Measurements from ENCODE around the gene UBTF. TPM values are rescaled to one million over a fixed set of nuclear protein-coding genes. Genes with fewer than 3 reads are reported as not detected.
"Not testable (repeated sequence)": the region's sequence is repeated elsewhere in the genome, so short reads cannot be mapped to it uniquely, and the experiment has no call there.

The UBTF gene
- polyA plus RNA-seq, 6 donors from 2014 or later = 20.2 to 77.3 (median 43.0) TPM

DNA sequence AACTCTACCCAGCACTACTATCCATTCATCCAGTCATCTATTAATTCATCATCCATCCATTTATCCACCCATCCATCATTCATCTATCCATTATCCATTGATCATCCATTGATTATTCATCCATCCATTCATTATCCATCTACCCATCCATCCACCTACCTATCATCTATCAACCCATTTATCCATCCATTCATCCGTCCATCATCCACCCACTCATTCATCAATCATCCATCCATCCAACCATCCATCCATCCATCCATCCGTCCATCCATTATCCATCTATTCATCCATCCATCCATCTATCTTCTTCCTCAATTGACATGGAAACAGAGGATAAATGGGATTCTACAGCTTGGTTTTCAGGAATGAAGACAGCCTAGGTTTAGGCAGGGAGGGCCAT is 36.4 kb upstream of the UBTF start:
- Mint-ChIP-seq H3K36me3 (no peaks in the 10 kb centered on the region), H3K27me3 (peaks cover 0 to 22% (median 17%) of the 10 kb centered on the region in 3 donors), H3K27ac (no peak overlapping the region), H3K9me3 (peaks cover 0 to 5% (median 0%) of the 10 kb centered on the region in 7 donors), H3K4me3 (no peak overlapping the region), H3K4me1 (peaks cover 0 to 4% (median under 1%) of the 10 kb centered on the region in 3 donors)
- no peak for DNase-seq
- no peak for ATAC-seq (ENCODE audit: low read depth in 2 of 2)

DNA sequence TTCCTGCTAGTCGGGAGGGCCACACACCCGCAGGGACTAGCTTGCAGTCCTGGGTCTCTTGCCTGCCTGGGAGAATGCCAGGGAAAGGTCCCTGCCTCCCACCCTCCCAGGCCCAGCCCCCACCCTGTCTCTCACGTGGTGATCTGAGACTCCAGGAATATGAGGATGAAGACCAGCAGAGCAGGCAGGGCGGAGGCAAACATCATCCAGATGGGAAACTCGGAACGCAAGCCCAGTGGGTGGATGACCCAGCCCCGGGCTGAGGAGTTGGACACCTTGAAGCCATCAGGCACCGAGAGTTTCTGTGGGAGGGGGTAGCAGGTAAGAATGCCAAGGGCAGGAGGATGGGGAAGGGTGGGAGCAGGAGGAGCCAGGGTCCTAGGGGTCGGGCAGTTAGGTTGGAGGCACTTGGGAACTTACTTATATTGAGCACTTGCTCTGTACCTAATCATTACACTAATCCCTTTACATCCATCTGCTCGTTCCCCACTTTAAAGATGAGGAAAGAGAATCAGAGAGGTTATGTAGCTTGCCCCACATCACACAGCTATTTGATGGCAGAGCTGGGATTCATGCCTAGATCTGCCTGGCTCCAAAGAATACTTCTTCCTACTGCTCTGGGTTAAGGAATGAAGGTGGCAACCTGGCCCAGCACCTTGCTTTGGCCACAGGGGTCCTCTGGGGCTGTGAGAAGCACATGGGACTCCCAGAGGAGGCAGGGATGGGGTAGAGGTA is 35.1 kb upstream of the UBTF start:
- H3K4me3 Mint-ChIP-seq = no peak overlapping the region
- no peak overlapping the region for H3K27ac Mint-ChIP-seq
- no peaks in the 10 kb centered on the region for H3K36me3 Mint-ChIP-seq
- DNase-seq (no peak), ATAC-seq (ENCODE audit: low read depth in 2 of 2) (no peak)
- peaks cover 0 to 5% (median 0%) of the 10 kb centered on the region in 7 donors for H3K9me3 Mint-ChIP-seq
- peaks cover 0 to 22% (median 17%) of the 10 kb centered on the region in 3 donors for H3K27me3 Mint-ChIP-seq
- peaks cover 4 to 10% (median 10%) of the 10 kb centered on the region in 3 donors for H3K4me1 Mint-ChIP-seq

DNA sequence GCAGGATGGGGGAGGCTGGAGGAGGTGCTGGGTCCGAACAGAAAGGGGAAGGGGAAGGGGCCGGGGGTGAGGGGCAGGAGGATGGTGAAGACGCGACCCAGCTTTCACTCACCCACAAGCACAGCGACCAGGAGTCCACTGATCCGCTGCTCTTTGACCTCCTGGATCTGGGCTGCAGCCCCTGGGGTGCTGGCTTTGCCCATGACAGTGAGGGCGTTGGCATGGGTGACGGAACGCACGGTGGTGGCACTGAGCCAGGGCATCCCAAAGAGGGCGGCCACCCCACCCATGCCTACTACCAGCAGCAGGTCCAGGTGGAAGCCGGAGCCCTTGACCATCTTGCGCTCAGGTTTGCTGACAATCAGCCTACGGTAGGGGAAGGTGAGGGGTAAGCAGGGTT is 33.5 kb upstream of the UBTF start:
- ATAC-seq (ENCODE audit: low read depth in 2 of 2) (no peak), DNase-seq (no peak)
- peaks cover 8 to 25% (median 10%) of the 10 kb centered on the region in 3 donors for H3K4me1 Mint-ChIP-seq
- no peak overlapping the region for H3K4me3 Mint-ChIP-seq
- H3K9me3 Mint-ChIP-seq = peaks cover 0 to 5% (median 0%) of the 10 kb centered on the region in 7 donors
- no peak overlapping the region for H3K27ac Mint-ChIP-seq
- H3K36me3 Mint-ChIP-seq = no peaks in the 10 kb centered on the region
- peaks cover 0 to 22% (median 17%) of the 10 kb centered on the region in 3 donors for H3K27me3 Mint-ChIP-seq

DNA sequence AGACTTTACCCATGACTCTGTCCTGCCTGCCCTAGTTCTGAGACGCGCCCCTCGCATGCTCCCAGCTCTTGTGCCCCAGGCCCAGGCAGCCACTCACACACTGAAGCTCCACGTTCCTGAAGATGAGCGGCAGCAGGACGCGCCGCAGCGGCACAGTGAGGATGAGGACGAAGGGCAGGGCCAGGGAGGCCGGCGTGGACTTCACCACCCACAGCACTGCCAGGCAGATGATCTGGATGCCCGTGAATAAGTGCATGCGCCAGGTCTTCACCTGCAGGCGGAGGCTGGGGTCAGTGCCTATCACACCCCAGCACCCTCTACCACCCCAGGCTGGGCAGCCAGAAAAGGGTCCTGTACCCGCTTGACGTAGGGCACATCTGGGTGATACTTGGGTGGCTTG is 31.6 kb upstream of the UBTF start:
- ATAC-seq (ENCODE audit: low read depth in 2 of 2) = no peak
- H3K27ac Mint-ChIP-seq = peak overlapping the region in 1 of 6 donors; percentile 75
- H3K9me3 Mint-ChIP-seq = peaks cover 0 to 4% (median 0%) of the 10 kb centered on the region in 7 donors
- peaks cover 0 to 19% (median 12%) of the 10 kb centered on the region in 3 donors for H3K27me3 Mint-ChIP-seq
- no peak overlapping the region for H3K4me3 Mint-ChIP-seq
- DNase-seq = no peak
- H3K4me1 Mint-ChIP-seq = peaks cover 23 to 44% (median 26%) of the 10 kb centered on the region in 3 donors
- H3K36me3 Mint-ChIP-seq = no peaks in the 10 kb centered on the region

DNA sequence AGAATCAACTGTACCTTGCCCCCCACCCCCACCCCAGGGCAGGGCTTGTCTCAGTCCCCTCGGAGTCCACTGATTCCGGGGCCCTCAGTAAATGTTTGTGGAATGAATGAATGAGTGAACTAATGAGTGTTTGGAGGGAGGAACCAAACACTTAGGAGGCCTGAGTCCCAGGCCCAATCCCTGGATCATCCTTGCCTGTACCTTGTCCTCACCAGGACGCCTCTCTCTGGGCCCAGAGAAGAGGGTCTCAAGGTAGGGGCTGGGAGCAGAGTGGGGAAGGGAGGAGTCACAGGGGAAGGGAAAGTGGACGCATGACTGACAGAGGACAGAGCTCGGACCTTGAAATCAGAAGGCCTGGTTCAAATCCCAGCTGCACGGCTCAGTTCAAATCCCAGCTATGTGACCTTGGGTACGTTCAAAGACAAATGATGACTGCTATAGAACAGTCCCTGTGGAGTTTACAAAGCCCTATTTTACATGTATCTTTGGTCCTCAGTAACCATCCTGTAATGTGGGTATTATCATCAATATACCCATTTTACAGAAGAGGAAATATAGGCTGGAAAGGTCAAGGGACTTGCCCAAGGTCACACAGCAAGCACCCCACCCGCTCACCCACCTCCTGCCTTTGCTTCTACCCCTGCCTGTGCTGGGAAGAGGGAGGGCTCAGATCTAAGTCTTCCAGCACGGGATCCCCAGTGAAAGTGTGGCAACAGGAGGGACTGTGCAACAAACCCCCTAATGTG is 30.2 kb upstream of the UBTF start:
- Mint-ChIP-seq H3K9me3 (peaks cover 0 to 7% (median 0%) of the 10 kb centered on the region in 7 donors), H3K4me3 (no peak overlapping the region), H3K4me1 (peaks cover 23 to 57% (median 28%) of the 10 kb centered on the region in 3 donors), H3K27me3 (peaks cover 0 to 5% (median 0%) of the 10 kb centered on the region in 3 donors), H3K27ac (peak overlapping the region in 1 of 6 donors; percentile 69), H3K36me3 (no peaks in the 10 kb centered on the region)
- ATAC-seq (ENCODE audit: low read depth in 2 of 2) (no peak), DNase-seq (no peak)

DNA sequence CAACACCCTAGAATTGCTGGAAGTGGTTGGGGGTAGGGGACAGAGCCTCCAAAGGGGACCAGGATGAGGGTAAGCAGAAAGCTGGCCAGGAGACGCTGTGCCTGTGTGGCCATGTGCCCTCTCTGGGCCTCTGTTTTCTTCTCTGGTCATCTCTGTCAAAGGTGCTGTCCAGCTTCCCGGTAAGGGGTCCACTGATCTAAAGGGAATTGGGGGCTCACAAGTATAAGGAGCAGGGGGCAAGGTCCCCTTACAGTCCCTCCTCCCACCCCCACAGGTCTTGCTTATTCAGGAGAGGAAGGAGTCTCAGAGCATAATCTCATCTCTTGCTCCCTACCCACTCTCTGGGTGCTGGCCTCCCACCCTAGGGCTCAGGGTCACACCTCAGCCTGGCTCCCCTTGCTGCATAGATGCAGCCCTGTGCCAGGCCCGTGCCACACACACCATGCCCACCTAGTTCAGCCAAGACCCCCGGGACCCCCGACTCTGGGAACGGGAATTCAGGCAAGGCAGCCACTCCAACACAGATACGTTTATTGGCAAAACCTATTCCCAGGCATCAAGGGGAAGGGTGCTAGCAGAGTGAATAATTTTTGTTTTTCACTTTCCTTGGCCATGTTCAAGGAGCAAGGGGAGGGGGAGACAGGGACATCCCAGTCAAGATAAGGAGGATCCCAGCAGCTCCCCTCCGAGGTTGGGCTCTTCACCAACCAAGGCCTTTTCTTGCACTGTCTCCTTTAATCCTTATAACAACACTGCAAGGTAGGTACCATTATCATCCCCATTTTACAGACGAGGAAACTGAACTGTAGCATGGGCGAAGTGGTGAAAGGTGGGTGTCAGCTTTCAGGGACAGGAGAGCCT is 28.6 kb upstream of the UBTF start:
- ATAC-seq (ENCODE audit: low read depth in 2 of 2) = no peak
- H3K4me3 Mint-ChIP-seq = peak overlapping the region in 2 of 8 donors; percentile 49 to 69
- peak overlapping the region in 3 of 6 donors; percentile 34 to 51 (median 49) for H3K27ac Mint-ChIP-seq
- no peak for DNase-seq
- peaks cover 0 to 7% (median 0%) of the 10 kb centered on the region in 7 donors for H3K9me3 Mint-ChIP-seq
- H3K4me1 Mint-ChIP-seq = peaks cover 28 to 68% (median 30%) of the 10 kb centered on the region in 3 donors
- no peaks in the 10 kb centered on the region for H3K27me3 Mint-ChIP-seq
- H3K36me3 Mint-ChIP-seq = no peaks in the 10 kb centered on the region

DNA sequence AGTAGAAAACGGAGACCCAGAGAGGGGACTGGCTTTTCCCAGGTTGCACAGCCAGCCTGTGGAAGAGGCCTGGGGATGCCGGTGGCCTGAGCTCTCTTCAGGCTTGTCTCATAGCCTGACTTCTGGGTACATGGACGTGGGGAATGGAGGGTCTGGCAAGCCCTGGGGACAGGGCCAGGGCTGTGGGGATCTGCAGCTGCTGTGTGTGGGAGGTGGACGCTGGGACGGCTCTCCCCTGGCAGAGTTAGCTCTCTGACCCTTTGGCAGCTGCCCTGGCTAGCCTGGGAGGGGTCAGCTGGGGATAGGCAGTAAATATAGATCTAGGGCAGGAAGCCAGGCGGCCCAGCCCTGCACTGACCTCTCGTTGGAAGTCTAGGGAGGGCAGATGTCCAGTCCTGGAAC is 28.0 kb upstream of the UBTF start:
- Mint-ChIP-seq H3K4me3 (peak overlapping the region in 1 of 8 donors; percentile 69), H3K4me1 (peaks cover 31 to 74% (median 37%) of the 10 kb centered on the region in 3 donors), H3K9me3 (peaks cover 0 to 7% (median 0%) of the 10 kb centered on the region in 7 donors)

DNA sequence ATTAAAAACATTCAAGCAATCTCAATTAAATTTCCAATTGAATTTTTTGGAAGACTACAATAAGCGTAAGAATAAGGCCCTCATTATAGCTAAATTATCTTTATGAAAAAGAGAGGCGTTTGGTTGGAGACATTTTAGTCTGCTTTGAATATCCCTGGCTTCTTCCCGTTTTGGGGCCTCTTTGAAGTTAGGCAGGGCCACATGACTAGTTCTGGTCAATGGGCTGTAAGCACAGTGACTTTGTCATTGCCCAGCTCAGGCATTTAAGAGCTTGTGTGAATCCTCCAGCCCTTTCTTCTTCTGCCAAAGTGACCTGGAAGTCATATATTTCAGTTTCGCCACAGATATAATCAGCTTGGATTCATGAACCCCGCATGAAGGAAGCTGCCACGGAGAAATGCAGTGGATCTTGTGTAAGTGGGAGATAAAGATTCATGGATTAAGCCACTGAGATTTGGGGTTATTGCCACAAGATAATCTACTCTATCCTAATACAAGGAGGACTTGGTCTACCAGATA is 21.7 kb upstream of the UBTF start:
- Mint-ChIP-seq H3K36me3 (no peaks in the 10 kb centered on the region), H3K27ac (peak overlapping the region in 2 of 6 donors; percentile 61 to 66), H3K4me3 (no peak overlapping the region), H3K9me3 (peaks cover 0 to 7% (median 0%) of the 10 kb centered on the region in 7 donors), H3K27me3 (peaks cover 0 to 8% (median 0%) of the 10 kb centered on the region in 3 donors), H3K4me1 (peaks cover 12 to 43% (median 12%) of the 10 kb centered on the region in 3 donors)
- ATAC-seq (ENCODE audit: low read depth in 2 of 2) (no peak), DNase-seq (no peak)

More for the DNA sequence above, 28.0 kb upstream of the UBTF start:
- H3K27ac Mint-ChIP-seq = peak overlapping the region in 3 of 6 donors; percentile 53 to 87 (median 80)
- ATAC-seq (ENCODE audit: low read depth in 2 of 2) (no peak), DNase-seq (no peak)
- H3K36me3 Mint-ChIP-seq = no peaks in the 10 kb centered on the region
- H3K27me3 Mint-ChIP-seq = no peaks in the 10 kb centered on the region

DNA sequence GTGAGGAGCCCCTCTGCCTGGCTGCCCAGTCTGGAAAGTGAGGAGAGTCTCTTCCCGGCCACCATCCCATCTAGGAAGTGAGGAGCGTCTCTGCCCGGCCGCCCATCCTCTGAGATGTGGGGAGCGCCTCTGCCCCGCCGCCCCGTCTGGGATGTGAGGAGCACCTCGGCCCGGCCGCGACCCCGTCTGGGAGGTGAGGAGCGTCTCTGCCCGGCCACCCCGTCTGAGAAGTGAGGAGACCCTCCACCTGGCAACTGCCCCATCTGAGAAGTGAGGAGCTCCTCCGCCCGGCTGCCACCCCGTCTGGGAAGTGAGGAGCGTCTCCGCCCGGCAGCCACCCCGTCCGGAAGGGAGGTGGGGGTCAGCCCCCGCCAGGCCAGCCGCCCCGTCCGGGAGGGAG is 18.4 kb upstream of the UBTF start:
- H3K27ac Mint-ChIP-seq; H3K9me3 Mint-ChIP-seq; ATAC-seq (ENCODE audit: low read depth in 2 of 2); H3K36me3 Mint-ChIP-seq; H3K4me3 Mint-ChIP-seq; DNase-seq: not testable (repeated sequence)
- H3K4me1 Mint-ChIP-seq = peaks cover under 1 to 16% (median 4%) of the 10 kb centered on the region in 3 donors
- peaks cover 0 to 20% (median 0%) of the 10 kb centered on the region in 3 donors for H3K27me3 Mint-ChIP-seq

DNA sequence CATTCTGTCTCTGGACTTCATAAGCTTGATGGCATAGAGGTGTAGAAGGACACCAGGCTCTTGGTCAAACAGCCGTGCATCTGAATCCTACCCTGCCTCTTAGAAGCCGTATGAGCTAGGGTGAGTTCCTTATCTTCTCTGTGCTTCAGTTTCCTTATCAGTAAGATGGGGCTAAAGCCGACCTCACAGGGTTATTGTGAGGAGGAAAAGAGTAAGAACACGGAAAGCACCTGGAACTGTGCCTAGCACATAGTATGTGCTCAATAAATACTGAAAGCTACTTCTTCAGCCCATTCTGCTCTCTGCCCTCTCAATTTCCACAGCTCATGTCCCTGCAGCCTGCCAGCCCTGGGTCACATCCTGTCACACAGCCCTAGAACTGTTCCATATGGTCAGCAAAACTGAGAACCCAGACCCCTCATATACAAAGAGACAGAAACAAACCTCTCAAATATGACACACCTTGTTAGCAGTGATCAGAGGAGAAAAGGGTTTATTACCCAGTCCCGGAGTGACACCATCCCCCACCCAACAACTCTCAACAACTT is 17.0 kb upstream of the UBTF start:
- Mint-ChIP-seq H3K27ac (peak overlapping the region in 1 of 6 donors; percentile 22), H3K4me3 (no peak overlapping the region), H3K4me1 (peaks cover 0 to 9% (median 0%) of the 10 kb centered on the region in 3 donors), H3K27me3 (peaks cover 0 to 20% (median 0%) of the 10 kb centered on the region in 3 donors), H3K9me3 (no peaks in the 10 kb centered on the region), H3K36me3 (no peaks in the 10 kb centered on the region)
- no peak for ATAC-seq (ENCODE audit: low read depth in 2 of 2)
- DNase-seq = no peak

DNA sequence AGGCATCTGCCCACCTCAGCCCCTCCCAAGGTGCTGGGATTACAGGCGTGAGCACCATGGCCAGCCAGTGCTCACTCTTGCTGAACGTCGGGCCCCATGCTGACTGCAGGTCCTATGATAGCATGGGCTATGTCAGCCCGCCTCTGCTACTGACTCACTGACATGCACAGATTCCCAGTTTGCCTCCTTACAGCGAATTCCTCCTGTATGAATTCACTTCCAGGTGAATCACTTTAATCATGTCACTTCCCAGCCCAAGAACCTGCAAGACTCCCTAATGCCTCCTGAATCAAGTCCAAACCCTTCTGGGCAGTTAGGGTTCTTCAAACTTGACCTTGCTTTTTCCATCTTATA is 16.1 kb upstream of the UBTF start:
- ATAC-seq (ENCODE audit: low read depth in 2 of 2) (no peak), DNase-seq (no peak)
- peaks cover 0 to under 1% (median 0%) of the 10 kb centered on the region in 3 donors for H3K4me1 Mint-ChIP-seq
- H3K27ac Mint-ChIP-seq = no peak overlapping the region
- H3K27me3 Mint-ChIP-seq = peaks cover 0 to 20% (median 0%) of the 10 kb centered on the region in 3 donors
- no peaks in the 10 kb centered on the region for H3K36me3 Mint-ChIP-seq
- H3K4me3 Mint-ChIP-seq = no peak overlapping the region
- H3K9me3 Mint-ChIP-seq = no peaks in the 10 kb centered on the region

DNA sequence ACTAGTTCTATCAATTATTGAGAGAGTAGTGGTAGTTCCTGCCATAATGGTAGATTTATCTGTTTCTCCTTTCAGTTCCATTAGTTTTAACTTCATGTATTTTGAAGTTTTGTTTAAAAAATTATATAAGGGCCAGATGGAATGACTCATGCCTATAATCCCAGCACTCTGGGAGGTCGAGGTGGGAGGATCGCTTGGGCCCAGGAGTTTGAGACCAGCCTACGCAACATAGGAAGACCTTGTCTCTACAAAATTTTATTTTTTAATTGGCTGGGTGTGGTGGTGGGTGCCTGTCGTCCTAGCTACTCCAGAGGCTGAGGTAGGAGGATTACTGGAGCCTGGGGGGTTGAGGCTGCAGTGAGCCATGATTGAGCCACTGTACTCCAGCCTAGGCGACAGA is 14.1 kb upstream of the UBTF start:
- peak overlapping the region in 1 of 8 donors; percentile 67 for H3K4me3 Mint-ChIP-seq
- no peak for DNase-seq
- no peaks in the 10 kb centered on the region for H3K4me1 Mint-ChIP-seq
- H3K9me3 Mint-ChIP-seq = no peaks in the 10 kb centered on the region
- no peaks in the 10 kb centered on the region for H3K36me3 Mint-ChIP-seq
- ATAC-seq (ENCODE audit: low read depth in 2 of 2) = no peak
- no peak overlapping the region for H3K27ac Mint-ChIP-seq
- peaks cover 0 to 20% (median 0%) of the 10 kb centered on the region in 3 donors for H3K27me3 Mint-ChIP-seq
